ENCODE results near the gene P3H1. TPM values are rescaled to one million over a fixed set of nuclear protein-coding genes. Genes with fewer than 3 reads are reported as not detected.

The P3H1 gene
- polyA plus RNA-seq, 1 of the 3 experiments (the other 2 are of a cell fraction), result 66.8 TPM

DNA sequence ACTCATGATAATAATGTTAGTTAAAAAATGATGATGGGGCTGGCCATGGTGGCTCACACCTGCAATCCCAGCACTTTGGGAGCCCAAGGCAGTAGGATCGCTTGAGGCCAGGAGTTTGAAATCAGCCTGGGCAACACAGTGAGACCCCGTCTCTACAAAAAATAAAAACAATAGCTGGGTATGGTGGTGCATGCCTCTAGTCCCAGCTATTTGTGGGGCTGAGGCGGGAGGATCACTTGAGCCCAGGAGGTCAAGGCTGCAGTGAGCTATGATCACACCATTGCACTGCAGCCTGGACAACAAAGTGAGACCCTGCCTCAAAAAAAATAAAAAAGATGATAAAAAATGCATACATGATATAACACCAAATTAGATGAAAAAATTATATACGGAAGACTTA lies 5.3 kb downstream of the P3H1 start:
- ChIA-PET POLR2A (no interaction called here), CTCF (interaction anchor here (3.6 kb wide), 1 partner anchor 15 kb away, joined by 13 read pairs; no protein-coding TSS in a partner anchor)
- Histone ChIP-seq H3K79me2 (ENCODE audit: insufficient read depth) (peaks cover 47% of the 10 kb centered on the region), H3K4me1 (ENCODE audit: control insufficient read depth in 1 of 2, insufficient read depth in 2 of 2, low read depth in 1 of 2, low read length in 1 of 2) (peaks cover 4 to 5% of the 10 kb centered on the region in 2 experiments; a peak in 2 of 4 replicates), H3K9me2 (no peaks in the 10 kb centered on the region), H3K9me3 (no peaks in the 10 kb centered on the region), H3K9ac (no peak overlapping the region), H3K27ac (ENCODE audit: low read depth in 2 of 2, low read length in 1 of 2) (no peak overlapping the region), H4K20me1 (ENCODE audit: insufficient read depth) (peaks cover 15% of the 10 kb centered on the region), H2AFZ (ENCODE audit: low read depth) (no peak overlapping the region), H3K4me2 (no peak overlapping the region), H3K36me3 (replicated peaks in 1 of 2; ENCODE audit: control insufficient read depth in 1 of 2, insufficient read depth in 2 of 2, low read length in 1 of 2) (peaks cover 29 to 40% of the 10 kb centered on the region in 2 experiments), H3F3A (replicated peaks; ENCODE audit: insufficient read depth) (peaks cover 14% of the 10 kb centered on the region), H3K27me3 (ENCODE audit: insufficient read depth) (no peaks in the 10 kb centered on the region), H3K4me3 (ENCODE audit: low read depth in 2 of 2, low read length in 1 of 2) (no peak overlapping the region)
- TF ChIP-seq TCF12 (IDR thresholded peaks at IDR 0.05) (no peak), JUND (IDR thresholded peaks at IDR 0.05) (no peak), FOSL2 (IDR thresholded peaks at IDR 0.05; ENCODE audit: borderline replicate concordance, low read depth) (no peak), TEAD4 (IDR thresholded peaks at IDR 0.05; ENCODE audit: borderline replicate concordance, insufficient read depth) (no peak), RFX5 (IDR thresholded peaks at IDR 0.05; ENCODE audit: low read length) (no peak), FOXM1 (IDR thresholded peaks at IDR 0.05; ENCODE audit: low read depth) (no peak)
- 90% methylated on average over 4 of the region's 4 CpGs for WGBS (ENCODE audit: low lambda C conversion rate)
- no peak for DNase-seq

DNA sequence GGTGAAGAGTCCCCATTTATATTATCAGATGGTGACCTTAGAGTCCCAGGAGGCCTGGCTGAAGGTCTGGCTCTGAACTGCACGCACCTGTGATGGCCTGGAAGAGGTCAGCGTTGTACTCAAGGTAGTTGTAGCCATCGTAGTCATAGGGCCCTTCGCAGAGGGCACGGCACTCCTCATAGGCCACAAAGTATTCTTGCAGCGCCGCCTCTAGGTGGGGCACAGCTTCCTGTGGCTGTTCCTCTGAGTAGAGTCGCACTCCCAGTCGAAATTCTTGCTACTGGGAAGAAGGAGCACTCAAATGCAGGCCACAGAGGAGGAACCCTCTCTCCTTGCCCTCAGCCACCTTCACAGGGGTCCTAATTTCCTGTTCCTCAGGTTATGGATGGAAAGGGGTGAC lies 7.7 kb downstream of the P3H1 start:
- ChIA-PET POLR2A (no interaction called here), CTCF (interaction anchor here (0.8 to 2.9 kb wide), 8 partner anchors 10 to 611 kb away, joined by 3 to 17 read pairs (median 7); no protein-coding TSS in a partner anchor)
- Histone ChIP-seq H3K9ac (no peak overlapping the region), H3F3A (replicated peaks; ENCODE audit: insufficient read depth) (no peaks in the 10 kb centered on the region), H3K9me2 (no peaks in the 10 kb centered on the region), H3K36me3 (replicated peaks in 1 of 2; ENCODE audit: control insufficient read depth in 1 of 2, insufficient read depth in 2 of 2, low read length in 1 of 2) (peaks cover 53 to 64% of the 10 kb centered on the region in 2 experiments), H2AFZ (ENCODE audit: low read depth) (no peak overlapping the region), H3K27me3 (ENCODE audit: insufficient read depth) (no peaks in the 10 kb centered on the region), H3K27ac (ENCODE audit: low read depth in 2 of 2, low read length in 1 of 2) (no peak overlapping the region), H3K4me2 (no peak overlapping the region), H3K4me3 (ENCODE audit: low read depth in 2 of 2, low read length in 1 of 2) (no peak overlapping the region), H3K79me2 (ENCODE audit: insufficient read depth) (peaks cover 22% of the 10 kb centered on the region), H4K20me1 (ENCODE audit: insufficient read depth) (peaks cover 6% of the 10 kb centered on the region; the same call in 1 of the 2 replicates), H3K4me1 (ENCODE audit: control insufficient read depth in 1 of 2, insufficient read depth in 2 of 2, low read depth in 1 of 2, low read length in 1 of 2) (no peaks in the 10 kb centered on the region; a peak in 1 of 4 replicates), H3K9me3 (no peaks in the 10 kb centered on the region)
- DNase-seq, result no peak
- WGBS (ENCODE audit: low lambda C conversion rate), result 92% methylated on average over 9 of the region's 9 CpGs
- TF ChIP-seq ELF1 (IDR thresholded peaks at IDR 0.05), result no peak
- no peak for TF ChIP-seq CHD2 (IDR thresholded peaks at IDR 0.05; ENCODE audit: low read length, partially characterized antibody)
- TF ChIP-seq GATA2 (CRISPR knock-in tag; IDR thresholded peaks at IDR 0.05), result no peak
- TF ChIP-seq, protein P1, sequence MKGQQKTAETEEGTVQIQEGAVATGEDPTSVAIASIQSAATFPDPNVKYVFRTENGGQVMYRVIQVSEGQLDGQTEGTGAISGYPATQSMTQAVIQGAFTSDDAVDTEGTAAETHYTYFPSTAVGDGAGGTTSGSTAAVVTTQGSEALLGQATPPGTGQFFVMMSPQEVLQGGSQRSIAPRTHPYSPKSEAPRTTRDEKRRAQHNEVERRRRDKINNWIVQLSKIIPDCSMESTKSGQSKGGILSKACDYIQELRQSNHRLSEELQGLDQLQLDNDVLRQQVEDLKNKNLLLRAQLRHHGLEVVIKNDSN (IDR thresholded peaks at IDR 0.05; ENCODE audit: borderline replicate concordance, low read depth), result no peak
- TF ChIP-seq, protein P2, sequence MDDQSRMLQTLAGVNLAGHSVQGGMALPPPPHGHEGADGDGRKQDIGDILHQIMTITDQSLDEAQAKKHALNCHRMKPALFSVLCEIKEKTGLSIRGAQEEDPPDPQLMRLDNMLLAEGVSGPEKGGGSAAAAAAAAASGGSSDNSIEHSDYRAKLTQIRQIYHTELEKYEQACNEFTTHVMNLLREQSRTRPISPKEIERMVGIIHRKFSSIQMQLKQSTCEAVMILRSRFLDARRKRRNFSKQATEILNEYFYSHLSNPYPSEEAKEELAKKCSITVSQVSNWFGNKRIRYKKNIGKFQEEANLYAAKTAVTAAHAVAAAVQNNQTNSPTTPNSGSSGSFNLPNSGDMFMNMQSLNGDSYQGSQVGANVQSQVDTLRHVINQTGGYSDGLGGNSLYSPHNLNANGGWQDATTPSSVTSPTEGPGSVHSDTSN (IDR thresholded peaks at IDR 0.05), result no peak
- TF ChIP-seq JUND (IDR thresholded peaks at IDR 0.05), result no peak
- TF ChIP-seq MXI1 (IDR thresholded peaks at IDR 0.05; ENCODE audit: low read depth, low read length), result no peak
- no peak for TF ChIP-seq NRF1 (IDR thresholded peaks at IDR 0.05; ENCODE audit: low read depth, low read length)
- no peak for TF ChIP-seq FOSL2 (IDR thresholded peaks at IDR 0.05; ENCODE audit: borderline replicate concordance, low read depth)
- TF ChIP-seq, protein P3, sequence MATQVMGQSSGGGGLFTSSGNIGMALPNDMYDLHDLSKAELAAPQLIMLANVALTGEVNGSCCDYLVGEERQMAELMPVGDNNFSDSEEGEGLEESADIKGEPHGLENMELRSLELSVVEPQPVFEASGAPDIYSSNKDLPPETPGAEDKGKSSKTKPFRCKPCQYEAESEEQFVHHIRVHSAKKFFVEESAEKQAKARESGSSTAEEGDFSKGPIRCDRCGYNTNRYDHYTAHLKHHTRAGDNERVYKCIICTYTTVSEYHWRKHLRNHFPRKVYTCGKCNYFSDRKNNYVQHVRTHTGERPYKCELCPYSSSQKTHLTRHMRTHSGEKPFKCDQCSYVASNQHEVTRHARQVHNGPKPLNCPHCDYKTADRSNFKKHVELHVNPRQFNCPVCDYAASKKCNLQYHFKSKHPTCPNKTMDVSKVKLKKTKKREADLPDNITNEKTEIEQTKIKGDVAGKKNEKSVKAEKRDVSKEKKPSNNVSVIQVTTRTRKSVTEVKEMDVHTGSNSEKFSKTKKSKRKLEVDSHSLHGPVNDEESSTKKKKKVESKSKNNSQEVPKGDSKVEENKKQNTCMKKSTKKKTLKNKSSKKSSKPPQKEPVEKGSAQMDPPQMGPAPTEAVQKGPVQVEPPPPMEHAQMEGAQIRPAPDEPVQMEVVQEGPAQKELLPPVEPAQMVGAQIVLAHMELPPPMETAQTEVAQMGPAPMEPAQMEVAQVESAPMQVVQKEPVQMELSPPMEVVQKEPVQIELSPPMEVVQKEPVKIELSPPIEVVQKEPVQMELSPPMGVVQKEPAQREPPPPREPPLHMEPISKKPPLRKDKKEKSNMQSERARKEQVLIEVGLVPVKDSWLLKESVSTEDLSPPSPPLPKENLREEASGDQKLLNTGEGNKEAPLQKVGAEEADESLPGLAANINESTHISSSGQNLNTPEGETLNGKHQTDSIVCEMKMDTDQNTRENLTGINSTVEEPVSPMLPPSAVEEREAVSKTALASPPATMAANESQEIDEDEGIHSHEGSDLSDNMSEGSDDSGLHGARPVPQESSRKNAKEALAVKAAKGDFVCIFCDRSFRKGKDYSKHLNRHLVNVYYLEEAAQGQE (IDR thresholded peaks at IDR 0.05; ENCODE audit: low read depth, low read length), result no peak
- TF ChIP-seq MEF2A (IDR thresholded peaks at IDR 0.05; ENCODE audit: borderline replicate concordance, low read depth), result no peak
- TF ChIP-seq TEAD4 (IDR thresholded peaks at IDR 0.05; ENCODE audit: borderline replicate concordance, insufficient read depth), result no peak
- no peak for TF ChIP-seq RCOR1 (IDR thresholded peaks at IDR 0.05; ENCODE audit: low read length)
- TF ChIP-seq, protein P4, sequence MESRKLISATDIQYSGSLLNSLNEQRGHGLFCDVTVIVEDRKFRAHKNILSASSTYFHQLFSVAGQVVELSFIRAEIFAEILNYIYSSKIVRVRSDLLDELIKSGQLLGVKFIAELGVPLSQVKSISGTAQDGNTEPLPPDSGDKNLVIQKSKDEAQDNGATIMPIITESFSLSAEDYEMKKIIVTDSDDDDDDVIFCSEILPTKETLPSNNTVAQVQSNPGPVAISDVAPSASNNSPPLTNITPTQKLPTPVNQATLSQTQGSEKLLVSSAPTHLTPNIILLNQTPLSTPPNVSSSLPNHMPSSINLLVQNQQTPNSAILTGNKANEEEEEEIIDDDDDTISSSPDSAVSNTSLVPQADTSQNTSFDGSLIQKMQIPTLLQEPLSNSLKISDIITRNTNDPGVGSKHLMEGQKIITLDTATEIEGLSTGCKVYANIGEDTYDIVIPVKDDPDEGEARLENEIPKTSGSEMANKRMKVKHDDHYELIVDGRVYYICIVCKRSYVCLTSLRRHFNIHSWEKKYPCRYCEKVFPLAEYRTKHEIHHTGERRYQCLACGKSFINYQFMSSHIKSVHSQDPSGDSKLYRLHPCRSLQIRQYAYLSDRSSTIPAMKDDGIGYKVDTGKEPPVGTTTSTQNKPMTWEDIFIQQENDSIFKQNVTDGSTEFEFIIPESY (IDR thresholded peaks at IDR 0.05; ENCODE audit: borderline replicate concordance, low read depth), result no peak

Measured in SK-N-SH (cell line).